ENCODE measurements around the gene ANO3. TPM values are rescaled to one million over a fixed set of nuclear protein-coding genes. Genes with fewer than 3 reads are reported as not detected.

ANO3 gene
- total and polyA plus RNA-seq, 2 experiments from 2014 or later = not detected

- DNase-seq (ENCODE audit: low spot score) = no peak
- H3K27ac Mint-ChIP-seq = no peak overlapping the region
- no peak for ATAC-seq
These were observed 110.2 kb downstream of the ANO3 start for GRCh38 chr11:26442131-26442530.

More at GRCh38 chr11:26442131-26442530, 110.2 kb downstream of the ANO3 start:
- H3K36me3 ChIP-seq (ENCODE audit: insufficient read depth) = no peaks in the 10 kb centered on the region
- H3K4me1 Mint-ChIP-seq = no peaks in the 10 kb centered on the region
- H3K27ac ChIP-seq (ENCODE audit: low read depth) = no peak overlapping the region
- H3K79me2 ChIP-seq (replicated peaks; ENCODE audit: insufficient read depth) = no peaks in the 10 kb centered on the region
- no peak overlapping the region for H3K4me3 Mint-ChIP-seq
- no peaks in the 10 kb centered on the region for H3F3A ChIP-seq (replicated peaks; ENCODE audit: low read depth)
- no peaks in the 10 kb centered on the region for H4K20me1 ChIP-seq (replicated peaks; ENCODE audit: insufficient read depth)
- H3K4me1 ChIP-seq (ENCODE audit: insufficient read depth) = no peaks in the 10 kb centered on the region
- TF ChIP-seq ZNF114 (CRISPR knock-in tag; IDR thresholded peaks at IDR 0.05) (no peak), STAT1 (IDR thresholded peaks at IDR 0.05; ENCODE audit: unreplicated experiment) (no peak), CTCF (conservative IDR thresholded peaks at IDR 0.05; ENCODE audit: low read depth in 2 of 2) (no peak), ZNF331 (CRISPR knock-in tag; IDR thresholded peaks at IDR 0.05; ENCODE audit: low read depth) (no peak), ETS1 (IDR thresholded peaks at IDR 0.05) (no peak), JUNB (IDR thresholded peaks at IDR 0.05; ENCODE audit: unreplicated experiment) (no peak), EZH2 (IDR thresholded peaks at IDR 0.05; ENCODE audit: low read depth, unreplicated experiment) (no peak), REST (IDR thresholded peaks at IDR 0.05; ENCODE audit: unreplicated experiment) (no peak), EZH2phosphoT487 (IDR thresholded peaks at IDR 0.05; ENCODE audit: unreplicated experiment) (no peak), POLR2AphosphoS5 (IDR thresholded peaks at IDR 0.05; ENCODE audit: low read depth) (no peak), NANOG (IDR thresholded peaks at IDR 0.05; ENCODE audit: borderline replicate concordance) (no peak), CREB1 (CRISPR knock-in tag; IDR thresholded peaks at IDR 0.05; ENCODE audit: low read depth) (no peak), ZNF462 (CRISPR knock-in tag; IDR thresholded peaks at IDR 0.05) (no peak)
- no peaks in the 10 kb centered on the region for H3K36me3 Mint-ChIP-seq (ENCODE audit: low read depth)
- H3K27me3 ChIP-seq (ENCODE audit: insufficient read depth) = no peaks in the 10 kb centered on the region
- no peaks in the 10 kb centered on the region for H3K9me3 Mint-ChIP-seq
- no peak overlapping the region for H3K4me2 ChIP-seq
- H3K27me3 Mint-ChIP-seq (ENCODE audit: insufficient read depth, low read depth, poor library complexity) = peaks cover 1% of the 10 kb centered on the region
- no peaks in the 10 kb centered on the region for H3K9me2 ChIP-seq (ENCODE audit: insufficient read depth)
- H2AFZ ChIP-seq = no peak overlapping the region; the same call in 1 of the 2 replicates
- no peak overlapping the region for H3K4me3 ChIP-seq

All from GM23338 (cell line).